ENCODE results near the gene PCDHA10. TPM values are rescaled to one million over a fixed set of nuclear protein-coding genes. Genes with fewer than 3 reads are reported as not detected.

Gene PCDHA10
- total and polyA plus RNA-seq, 3 donors from 2014 or later, result 0.95 to 4.4 (median 3.3) TPM

DNA sequence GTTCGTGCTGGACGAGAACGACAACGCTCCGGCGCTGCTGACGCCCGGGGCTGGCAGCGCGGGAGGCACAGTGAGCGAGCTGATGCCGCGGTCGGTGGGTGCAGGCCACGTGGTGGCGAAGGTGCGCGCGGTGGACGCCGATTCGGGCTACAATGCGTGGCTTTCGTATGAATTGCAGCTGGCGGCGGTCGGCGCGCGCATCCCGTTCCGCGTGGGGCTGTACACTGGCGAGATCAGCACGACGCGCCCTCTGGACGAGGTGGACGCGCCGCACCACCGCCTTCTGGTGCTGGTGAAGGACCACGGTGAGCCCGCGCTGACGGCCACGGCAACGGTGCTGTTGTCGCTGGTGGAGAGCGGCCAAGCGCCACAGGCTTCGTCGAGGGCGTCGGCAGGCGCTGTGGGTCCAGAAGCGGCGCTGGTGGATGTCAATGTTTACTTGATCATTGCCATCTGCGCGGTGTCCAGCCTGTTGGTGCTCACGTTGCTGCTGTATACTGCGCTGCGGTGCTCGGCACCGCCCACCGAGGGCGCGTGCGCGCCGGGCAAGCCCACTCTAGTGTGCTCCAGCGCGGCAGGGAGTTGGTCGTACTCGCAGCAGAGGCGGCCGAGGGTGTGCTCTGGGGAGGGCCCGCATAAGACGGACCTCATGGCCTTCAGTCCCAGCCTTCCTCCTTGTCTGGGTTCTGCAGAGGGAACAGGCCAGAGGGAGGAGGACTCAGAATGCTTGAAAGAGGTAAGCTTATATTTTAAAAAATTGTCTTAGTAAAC lies 28.4 kb downstream of the PCDHA10 start:
- intact Hi-C loops (cut with DNase I; ENCODE audit: low total_unique reads), result no loop called here
- H3K27me3 ChIP-seq, result no peaks in the 10 kb centered on the region
- WGBS, 2 donors, result 28 to 35% methylated on average over 53 to 56 of the region's 79 CpGs
- peak; percentile 33 for DNase-seq
- TF ChIP-seq CTCF (IDR thresholded peaks at IDR 0.05) (no peak), POLR2A (IDR thresholded peaks at IDR 0.05) (no peak)
- H3K4me1 ChIP-seq, result no peaks in the 10 kb centered on the region
- no peaks in the 10 kb centered on the region for H3K9me3 ChIP-seq
- H3K4me3 ChIP-seq, result peak overlapping the region; percentile 37 to 45
- no peak overlapping the region for H3K27ac ChIP-seq
- H3K36me3 ChIP-seq (ENCODE audit: low read depth, missing control alignments), result no peaks in the 10 kb centered on the region

GRCh38 chr5:140916325-140916724 lies 60.6 kb downstream of the PCDHA10 start:
- Histone ChIP-seq H3K4me3 (no peak overlapping the region), H3K27ac (no peak overlapping the region), H3K27me3 (no peaks in the 10 kb centered on the region), H3K4me1 (no peaks in the 10 kb centered on the region), H3K36me3 (ENCODE audit: low read depth, missing control alignments) (no peaks in the 10 kb centered on the region), H3K9me3 (no peaks in the 10 kb centered on the region)
- intact Hi-C loops (cut with DNase I; ENCODE audit: low total_unique reads), result no loop called here
- TF ChIP-seq POLR2A (IDR thresholded peaks at IDR 0.05), result no peak
- no peak for TF ChIP-seq CTCF (IDR thresholded peaks at IDR 0.05)
- WGBS, 2 donors, result 77 to 93% methylated on average over 1 of the region's 1 CpG
- no peak for DNase-seq

Other genes with a start within 250 kb of the PCDHA10 start
- 10 to 100 TPM; 23.7 to 41.1 TPM for gene CD14, start 222.7 kb upstream of the PCDHA10 start, total RNA-seq
- 40.5 TPM for gene CD14, start 222.7 kb upstream of the PCDHA10 start, polyA plus RNA-seq (ENCODE audit: insufficient read depth, low read depth, low replicate concordance)
- 100 to 1,000 TPM in 1 of 2 donors, 10 to 100 TPM in 1; 58.0 to 103 TPM for gene TMCO6, start 216.4 kb upstream of the PCDHA10 start, total RNA-seq
- 34.5 TPM for gene TMCO6, start 216.4 kb upstream of the PCDHA10 start, polyA plus RNA-seq (ENCODE audit: insufficient read depth, low read depth, low replicate concordance)
- gene NDUFA2, start 208.3 kb upstream of the PCDHA10 start, total RNA-seq, result 100 to 1,000 TPM in 1 of 2 donors, 10 to 100 TPM in 1; 82.6 to 109 TPM
- gene NDUFA2, start 208.3 kb upstream of the PCDHA10 start, polyA plus RNA-seq (ENCODE audit: insufficient read depth, low read depth, low replicate concordance), result 116 TPM
- gene IK, start 208.1 kb upstream of the PCDHA10 start, total RNA-seq, result 100 to 1,000 TPM; 160 to 192 TPM
- 187 TPM for gene IK, start 208.1 kb upstream of the PCDHA10 start, polyA plus RNA-seq (ENCODE audit: insufficient read depth, low read depth, low replicate concordance)
- 10 to 100 TPM; 17.6 to 21.1 TPM for gene WDR55, start 191.0 kb upstream of the PCDHA10 start, total RNA-seq
- 11.7 TPM for gene WDR55, start 191.0 kb upstream of the PCDHA10 start, polyA plus RNA-seq (ENCODE audit: insufficient read depth, low read depth, low replicate concordance)
- gene DND1, start 182.3 kb upstream of the PCDHA10 start, total RNA-seq, result 10 to 100 TPM; 31.8 to 47.2 TPM
- 21.8 TPM for gene DND1, start 182.3 kb upstream of the PCDHA10 start, polyA plus RNA-seq (ENCODE audit: insufficient read depth, low read depth, low replicate concordance)
- gene HARS1, start 164.5 kb upstream of the PCDHA10 start, total RNA-seq, result 10 to 100 TPM; 58.7 to 63.9 TPM
- gene HARS1, start 164.5 kb upstream of the PCDHA10 start, polyA plus RNA-seq (ENCODE audit: insufficient read depth, low read depth, low replicate concordance), result 73.4 TPM
- 10 to 100 TPM; 40.2 to 43.1 TPM for gene HARS2, start 164.4 kb upstream of the PCDHA10 start, total RNA-seq
- gene HARS2, start 164.4 kb upstream of the PCDHA10 start, polyA plus RNA-seq (ENCODE audit: insufficient read depth, low read depth, low replicate concordance), result 30.8 TPM
- gene ZMAT2, start 155.4 kb upstream of the PCDHA10 start, total RNA-seq, result 10 to 100 TPM; 28.5 to 30.2 TPM
- 50.5 TPM for gene ZMAT2, start 155.4 kb upstream of the PCDHA10 start, polyA plus RNA-seq (ENCODE audit: insufficient read depth, low read depth, low replicate concordance)
- 1 to 10 TPM; 1.7 to 2.6 TPM for gene PCDHA1, start 69.8 kb upstream of the PCDHA10 start, total RNA-seq
- 1.8 TPM for gene PCDHA1, start 69.8 kb upstream of the PCDHA10 start, polyA plus RNA-seq (ENCODE audit: insufficient read depth, low read depth, low replicate concordance)
- gene PCDHA2, start 61.0 kb upstream of the PCDHA10 start, total RNA-seq, result 1 to 10 TPM; 1.0 to 1.3 TPM
- 0.57 TPM for gene PCDHA2, start 61.0 kb upstream of the PCDHA10 start, polyA plus RNA-seq (ENCODE audit: insufficient read depth, low read depth, low replicate concordance)
- gene PCDHA3, start 54.8 kb upstream of the PCDHA10 start, total RNA-seq, result 1 to 10 TPM in 1 of 2 donors, under 1 TPM in 1; 0.79 to 2.0 TPM
- gene PCDHA3, start 54.8 kb upstream of the PCDHA10 start, polyA plus RNA-seq (ENCODE audit: insufficient read depth, low read depth, low replicate concordance), result 0.74 TPM
- gene PCDHA4, start 48.8 kb upstream of the PCDHA10 start, total RNA-seq, result 1 to 10 TPM; 3.4 to 4.5 TPM
- 1.3 TPM for gene PCDHA4, start 48.8 kb upstream of the PCDHA10 start, polyA plus RNA-seq (ENCODE audit: insufficient read depth, low read depth, low replicate concordance)
- 1 to 10 TPM; 1.0 to 1.7 TPM for gene PCDHA5, start 34.3 kb upstream of the PCDHA10 start, total RNA-seq
- gene PCDHA5, start 34.3 kb upstream of the PCDHA10 start, polyA plus RNA-seq (ENCODE audit: insufficient read depth, low read depth, low replicate concordance), result 0.21 TPM
- gene PCDHA6, start 27.9 kb upstream of the PCDHA10 start, total RNA-seq, result 1 to 10 TPM; 2.3 to 4.6 TPM
- gene PCDHA6, start 27.9 kb upstream of the PCDHA10 start, polyA plus RNA-seq (ENCODE audit: insufficient read depth, low read depth, low replicate concordance), result 0.88 TPM
- gene PCDHA7, start 21.6 kb upstream of the PCDHA10 start, total RNA-seq, result 1 to 10 TPM; 2.7 to 3.8 TPM
- gene PCDHA7, start 21.6 kb upstream of the PCDHA10 start, polyA plus RNA-seq (ENCODE audit: insufficient read depth, low read depth, low replicate concordance), result 0.78 TPM
- gene PCDHA8, start 14.7 kb upstream of the PCDHA10 start, total RNA-seq, result 1 to 10 TPM; 1.2 to 1.9 TPM
- gene PCDHA8, start 14.7 kb upstream of the PCDHA10 start, polyA plus RNA-seq (ENCODE audit: insufficient read depth, low read depth, low replicate concordance), result 0.24 TPM
- 1 to 10 TPM; 2.0 to 2.3 TPM for gene PCDHA9, start 7.5 kb upstream of the PCDHA10 start, total RNA-seq
- gene PCDHA9, start 7.5 kb upstream of the PCDHA10 start, polyA plus RNA-seq (ENCODE audit: insufficient read depth, low read depth, low replicate concordance), result 1.1 TPM
- gene PCDHA11, start 13.1 kb downstream of the PCDHA10 start, total RNA-seq, result 1 to 10 TPM; 2.9 to 4.6 TPM
- gene PCDHA11, start 13.1 kb downstream of the PCDHA10 start, polyA plus RNA-seq (ENCODE audit: insufficient read depth, low read depth, low replicate concordance), result 2.7 TPM
- 1 to 10 TPM; 4.0 to 4.3 TPM for gene PCDHA12, start 19.4 kb downstream of the PCDHA10 start, total RNA-seq
- gene PCDHA12, start 19.4 kb downstream of the PCDHA10 start, polyA plus RNA-seq (ENCODE audit: insufficient read depth, low read depth, low replicate concordance), result 1.9 TPM
- gene PCDHA13, start 26.2 kb downstream of the PCDHA10 start, total RNA-seq, result 1 to 10 TPM; 4.4 to 4.7 TPM
- 1.8 TPM for gene PCDHA13, start 26.2 kb downstream of the PCDHA10 start, polyA plus RNA-seq (ENCODE audit: insufficient read depth, low read depth, low replicate concordance)
- gene PCDHAC1, start 70.4 kb downstream of the PCDHA10 start, total RNA-seq, result 1 to 10 TPM; 5.5 to 7.5 TPM
- 1.8 TPM for gene PCDHAC1, start 70.4 kb downstream of the PCDHA10 start, polyA plus RNA-seq (ENCODE audit: insufficient read depth, low read depth, low replicate concordance)
- 10 to 100 TPM; 15.5 to 19.6 TPM for gene PCDHAC2, start 110.6 kb downstream of the PCDHA10 start, total RNA-seq
- gene PCDHAC2, start 110.6 kb downstream of the PCDHA10 start, polyA plus RNA-seq (ENCODE audit: insufficient read depth, low read depth, low replicate concordance), result 9.4 TPM
- gene PCDHB1, start 195.5 kb downstream of the PCDHA10 start, total RNA-seq, result under 1 TPM; 0.12 to 0.16 TPM
- gene PCDHB1, start 195.5 kb downstream of the PCDHA10 start, polyA plus RNA-seq (ENCODE audit: insufficient read depth, low read depth, low replicate concordance), result 0.07 TPM
- 10 to 100 TPM; 10.2 to 12.1 TPM for gene PCDHB2, start 238.7 kb downstream of the PCDHA10 start, total RNA-seq
- 6.6 TPM for gene PCDHB2, start 238.7 kb downstream of the PCDHA10 start, polyA plus RNA-seq (ENCODE audit: insufficient read depth, low read depth, low replicate concordance)
- gene PCDHB3, start 244.6 kb downstream of the PCDHA10 start, total RNA-seq, result 1 to 10 TPM; 3.1 to 6.5 TPM
- gene PCDHB3, start 244.6 kb downstream of the PCDHA10 start, polyA plus RNA-seq (ENCODE audit: insufficient read depth, low read depth, low replicate concordance), result 1.6 TPM

Measured in testis (tissue), 3 donors.